Calu3 (cell line): ENCODE data around the gene PPP1R1A. TPM values are rescaled to one million over a fixed set of nuclear protein-coding genes. Genes with fewer than 3 reads are reported as not detected.

Source experiments
- BruUV-seq: library from RNA; stranded (reverse); fragments of 400-500 nt; replicated peaks from 2 replicates; lab custom pipeline; 2021; lab: Mats Ljungman, UMichigan
- CTCF ChIA-PET: fragments of 300-600 bp; sonication (Branson Sonifier 250); formaldehyde crosslinking; loops from one replicate; lab custom pipeline; 2022; ENCODE audit warnings: antibody characterized with exemption; lab: Charles Lee
- DNase-seq: peaks from one replicate; pipeline ENCODE4 v3.0.0; 2022
- H3K27ac Mint-ChIP-seq: one replicate; pipeline ENCODE4 v1.8.0; 2022; ENCODE audit warnings: mixed read lengths; ENCODE audit not compliant: unreplicated experiment
- H3K27me3 Mint-ChIP-seq: one replicate; pipeline ENCODE4 v1.8.0; 2022; ENCODE audit warnings: mixed read lengths; ENCODE audit not compliant: unreplicated experiment
- H3K36me3 Mint-ChIP-seq: one replicate; pipeline ENCODE4 v1.8.0; 2022; ENCODE audit warnings: mild to moderate bottlenecking, moderate library complexity, mixed read lengths; ENCODE audit not compliant: insufficient read depth, unreplicated experiment
- H3K4me1 Mint-ChIP-seq: one replicate; pipeline ENCODE4 v1.8.0; 2022; ENCODE audit warnings: mild to moderate bottlenecking, low read depth, mixed read lengths; ENCODE audit not compliant: unreplicated experiment
- H3K4me3 Mint-ChIP-seq: one replicate; pipeline ENCODE4 v1.8.0; 2022; ENCODE audit warnings: mild to moderate bottlenecking, low read depth, moderate library complexity, mixed read lengths; ENCODE audit not compliant: unreplicated experiment
- H3K9me3 Mint-ChIP-seq: one replicate; pipeline ENCODE4 v1.8.0; 2022; ENCODE audit warnings: low read depth, mixed read lengths; ENCODE audit not compliant: unreplicated experiment
- CTCF ChIP-seq: fragments of 200-600 bp; IDR thresholded peaks from one replicate; pipeline ENCODE4 v1.8.0; 2022; ENCODE audit warnings: antibody characterized with exemption; ENCODE audit not compliant: unreplicated experiment
- intact Hi-C: fragments of 100-400 bp; cut with micrococcal nuclease; formaldehyde crosslinking; loops from one replicate; pipeline ENCODE4 v1.10.0; 2022; ENCODE audit not compliant: unreplicated experiment
- total RNA-seq: library from RNA; stranded (reverse); gene quantifications from 2 replicates; pipeline ENCODE4 v1.2.3, GENCODE V29; 2022

The PPP1R1A gene
- total RNA-seq, 1 experiment from 2014 or later, result 0.26 TPM

- CTCF ChIA-PET, result no interaction called here
- H3K36me3 Mint-ChIP-seq, result no peaks in the 10 kb centered on the region
- no peaks in the 10 kb centered on the region for H3K4me1 Mint-ChIP-seq
- H3K9me3 Mint-ChIP-seq, result no peaks in the 10 kb centered on the region
- no peak overlapping the region for H3K4me3 Mint-ChIP-seq
- no peak overlapping the region for H3K27ac Mint-ChIP-seq
- DNase-seq, result no peak
- TF ChIP-seq CTCF, result no peak
- no TSS peak for BruUV-seq
- intact Hi-C loops, result no loop called here
- peaks cover 76% of the 10 kb centered on the region for H3K27me3 Mint-ChIP-seq
Measured at GRCh38 chr12:54541751-54542290, 46.6 kb downstream of the PPP1R1A start.

DNA sequence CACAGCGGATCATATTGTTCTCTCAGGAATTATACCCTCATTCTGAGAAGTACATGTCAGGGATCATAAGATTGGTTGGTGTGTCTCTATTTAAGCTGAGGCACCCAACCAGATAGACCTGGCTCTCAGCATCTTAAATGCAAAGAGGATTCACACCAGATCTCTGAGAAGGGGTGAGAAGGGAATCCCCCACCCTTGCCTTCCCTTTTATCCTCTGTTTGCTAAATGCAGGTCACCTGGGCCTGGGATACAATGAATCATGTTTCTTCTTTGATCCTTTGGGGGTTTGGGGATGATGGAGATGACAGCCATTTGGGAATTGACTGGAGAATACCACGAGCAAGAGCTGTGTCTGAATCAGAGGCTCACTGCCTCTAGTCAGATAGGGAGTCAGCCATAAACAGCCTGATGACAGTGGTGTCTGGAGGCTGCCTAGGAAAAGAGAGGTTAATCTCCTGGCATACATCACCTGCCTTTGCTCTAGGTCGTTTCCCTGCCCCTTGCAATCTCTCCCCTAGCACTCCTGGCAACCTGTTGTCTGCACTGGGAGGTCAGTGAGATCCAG lies 50.2 kb downstream of the PPP1R1A start:
- no peaks in the 10 kb centered on the region for H3K36me3 Mint-ChIP-seq
- BruUV-seq, result no TSS peak
- no peak for DNase-seq
- peaks cover 93% of the 10 kb centered on the region for H3K27me3 Mint-ChIP-seq
- H3K9me3 Mint-ChIP-seq, result no peaks in the 10 kb centered on the region
- intact Hi-C loops, result no loop called here
- CTCF ChIA-PET, result no interaction called here
- TF ChIP-seq CTCF, result no peak
- no peaks in the 10 kb centered on the region for H3K4me1 Mint-ChIP-seq
- no peak overlapping the region for H3K27ac Mint-ChIP-seq
- H3K4me3 Mint-ChIP-seq, result no peak overlapping the region

GRCh38 chr12:54535474-54535873 lies 53.0 kb downstream of the PPP1R1A start:
- Mint-ChIP-seq H3K27me3 (peaks cover 93% of the 10 kb centered on the region), H3K9me3 (no peaks in the 10 kb centered on the region), H3K27ac (no peak overlapping the region), H3K4me1 (no peaks in the 10 kb centered on the region), H3K36me3 (no peaks in the 10 kb centered on the region), H3K4me3 (no peak overlapping the region)
- intact Hi-C loops, result no loop called here
- TF ChIP-seq CTCF, result no peak
- DNase-seq, result no peak
- CTCF ChIA-PET, result no interaction called here
- no TSS peak for BruUV-seq

- no peak for TF ChIP-seq CTCF
- Mint-ChIP-seq H3K36me3 (no peaks in the 10 kb centered on the region), H3K27ac (no peak overlapping the region), H3K9me3 (no peaks in the 10 kb centered on the region), H3K27me3 (peaks cover 100% of the 10 kb centered on the region), H3K4me1 (no peaks in the 10 kb centered on the region), H3K4me3 (no peak overlapping the region)
- DNase-seq, result no peak
- intact Hi-C loops, result no loop called here
- BruUV-seq, result no TSS peak
- CTCF ChIA-PET, result no interaction called here
Measured at GRCh38 chr12:54529581-54529980, 58.9 kb downstream of the PPP1R1A start.

Other genes with a start within 250 kb of the PPP1R1A start
- gene GPR84, start 224.2 kb downstream of the PPP1R1A start, total RNA-seq, result not detected in 2 replicates
- 9.1 and 9.5 TPM in 2 replicates for gene ZNF385A, start 203.9 kb downstream of the PPP1R1A start, total RNA-seq
- 8.0 and 9.5 TPM in 2 replicates for gene ITGA5, start 169.4 kb downstream of the PPP1R1A start, total RNA-seq
- gene GTSF1, start 115.1 kb downstream of the PPP1R1A start, total RNA-seq, result 85.7 and 94.5 TPM in 2 replicates
- not detected in 2 replicates for gene NCKAP1L, start 90.9 kb downstream of the PPP1R1A start, total RNA-seq
- gene PDE1B, start 39.1 kb downstream of the PPP1R1A start, total RNA-seq, result not detected in 2 replicates
- not detected in 2 replicates for gene LACRT, start 46.2 kb upstream of the PPP1R1A start, total RNA-seq
- gene DCD, start 59.7 kb upstream of the PPP1R1A start, total RNA-seq, result not detected in 2 replicates